ENCODE data around the gene RTRAF. TPM values are rescaled to one million over a fixed set of nuclear protein-coding genes. Genes with fewer than 3 reads are reported as not detected.

RTRAF gene
- total and polyA plus RNA-seq, 10 of the 15 experiments (the other 5 are each of a cell fraction or from before 2014, with no cell fraction given): 248 to 540 (median 368) TPM

DNA sequence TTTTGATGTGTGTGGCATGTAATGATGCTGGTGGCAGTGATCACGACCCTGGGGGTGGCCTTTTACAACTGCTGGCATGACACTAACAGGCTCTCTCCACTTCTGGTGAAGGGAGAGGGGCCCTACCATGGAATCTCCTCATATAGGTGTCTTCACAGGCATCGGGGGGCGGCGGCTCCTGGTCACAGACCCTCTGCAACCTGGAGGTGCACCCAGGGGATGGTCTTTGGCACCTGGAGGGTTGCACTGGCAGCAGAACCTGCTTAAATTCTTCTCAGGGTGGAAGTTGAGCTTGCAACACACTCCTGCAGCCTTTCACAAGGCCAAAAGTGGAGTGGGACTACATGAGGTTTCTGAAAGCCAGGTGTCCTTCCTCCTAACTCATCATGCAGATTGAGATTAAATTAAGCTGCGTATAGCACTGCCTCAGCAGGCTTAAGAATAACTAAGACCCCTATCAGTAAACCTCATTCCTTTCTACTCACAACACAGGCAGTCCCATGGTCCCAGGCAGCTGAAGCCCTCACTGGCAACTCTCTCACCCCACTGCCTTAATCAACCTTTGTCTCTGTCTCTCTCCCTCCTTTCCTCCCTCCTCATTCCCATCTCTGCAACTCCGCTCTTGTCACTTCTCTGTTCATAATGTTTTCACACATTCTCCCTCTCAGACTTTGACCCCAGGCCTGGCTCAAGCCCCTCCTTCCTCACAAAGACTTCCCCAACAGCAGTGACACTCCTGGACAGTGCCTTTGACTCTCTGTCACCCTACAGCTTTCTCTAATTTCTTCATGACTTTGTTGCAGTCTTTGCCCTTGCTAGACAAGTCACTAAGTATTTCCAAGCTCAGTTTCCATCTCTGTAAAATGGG lies 60.6 kb downstream of the RTRAF start (continued):
- TF ChIP-seq BHLHE40 (IDR thresholded peaks at IDR 0.05; ENCODE audit: borderline replicate concordance in 1 of 2, low read depth in 2 of 2, low read length in 1 of 2) (no peak), RB1 (IDR thresholded peaks at IDR 0.05; ENCODE audit: borderline replicate concordance) (no peak), PML (IDR thresholded peaks at IDR 0.05; ENCODE audit: low read length) (no peak), NR2C1 (IDR thresholded peaks at IDR 0.05) (no peak), BMI1 (IDR thresholded peaks at IDR 0.05; ENCODE audit: borderline replicate concordance) (no peak), SMAD5 (IDR thresholded peaks at IDR 0.05; ENCODE audit: low read depth) (no peak), SREBF2 (IDR thresholded peaks at IDR 0.05; ENCODE audit: low read length) (no peak), HDAC2 (IDR thresholded peaks at IDR 0.05) (no peak), SUPT20H (IDR thresholded peaks at IDR 0.05; ENCODE audit: borderline replicate concordance, control insufficient read depth, low read depth, low read length) (no peak), SIX5 (IDR thresholded peaks at IDR 0.05; ENCODE audit: low read depth, low read length, severe bottlenecking) (no peak)

DNA sequence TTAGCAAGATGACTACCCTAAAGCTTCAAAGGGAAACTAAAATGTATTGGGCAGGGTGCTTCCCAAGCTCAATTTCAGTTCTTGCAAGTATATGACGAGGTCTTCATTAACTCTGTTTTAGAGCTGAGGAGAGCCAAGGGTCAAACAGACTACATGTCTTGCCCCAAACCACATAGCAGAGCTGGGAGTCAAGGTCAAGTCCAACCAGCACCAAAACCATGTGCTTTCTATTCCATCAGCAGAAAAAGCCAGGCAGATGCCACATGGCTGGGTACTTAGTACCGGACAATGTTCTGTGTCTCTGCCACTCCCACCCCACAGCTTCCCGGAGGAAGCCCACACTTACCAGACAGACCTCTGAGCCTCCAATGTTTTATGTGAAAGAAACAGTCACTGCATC lies 61.9 kb downstream of the RTRAF start:
- ChIA-PET RAD21 (ENCODE audit: unreplicated experiment) (no interaction called here), POLR2A (no interaction called here), SMC1A (ENCODE audit: uncharacterized antibody, unreplicated experiment) (interaction anchor here (1.5 kb wide), 1 partner anchor 12 kb away, joined by 4 read pairs; no protein-coding TSS in a partner anchor), CTCF (interaction anchor here (0.8 kb wide), 1 partner anchor 80 kb away, joined by 3 read pairs; no protein-coding TSS in a partner anchor)
- no peaks in the 10 kb centered on the region for H4K20me1 ChIP-seq (ENCODE audit: control insufficient read depth, insufficient read depth)
- intact Hi-C loops (cut with micrococcal nuclease; ENCODE audit: unreplicated experiment): no loop called here
- H3K4me1 ChIP-seq (ENCODE audit: control insufficient read depth, insufficient read depth, low read length): no peaks in the 10 kb centered on the region
- no peak overlapping the region for H3K4me3 ChIP-seq
- in situ Hi-C loops (cut with MboI): no loop called here
- FAIRE-seq (no peak), ATAC-seq (peak; percentile 41), DNase-seq (ENCODE audit: low read depth, low spot score) (no peak)
- no peak overlapping the region for H3K4me2 ChIP-seq (ENCODE audit: control insufficient read depth, insufficient read depth)
- H3K36me3 ChIP-seq (ENCODE audit: control insufficient read depth in 2 of 2, insufficient read depth in 2 of 2, low read length in 1 of 2): no peaks in the 10 kb centered on the region
- H2AFZ ChIP-seq (ENCODE audit: control insufficient read depth, low read depth, low read length): no peak overlapping the region
- H3K79me2 ChIP-seq (ENCODE audit: control insufficient read depth, insufficient read depth, low read length): no peaks in the 10 kb centered on the region
- no peak overlapping the region for H3K9ac ChIP-seq (ENCODE audit: control insufficient read depth, insufficient read depth, low read length)
- TF ChIP-seq NR2F1 (conservative IDR thresholded peaks at IDR 0.05): 0 out of 2 replicates have a peak, but pooled peaks have one; percentile 35
- TF ChIP-seq, protein P1, sequence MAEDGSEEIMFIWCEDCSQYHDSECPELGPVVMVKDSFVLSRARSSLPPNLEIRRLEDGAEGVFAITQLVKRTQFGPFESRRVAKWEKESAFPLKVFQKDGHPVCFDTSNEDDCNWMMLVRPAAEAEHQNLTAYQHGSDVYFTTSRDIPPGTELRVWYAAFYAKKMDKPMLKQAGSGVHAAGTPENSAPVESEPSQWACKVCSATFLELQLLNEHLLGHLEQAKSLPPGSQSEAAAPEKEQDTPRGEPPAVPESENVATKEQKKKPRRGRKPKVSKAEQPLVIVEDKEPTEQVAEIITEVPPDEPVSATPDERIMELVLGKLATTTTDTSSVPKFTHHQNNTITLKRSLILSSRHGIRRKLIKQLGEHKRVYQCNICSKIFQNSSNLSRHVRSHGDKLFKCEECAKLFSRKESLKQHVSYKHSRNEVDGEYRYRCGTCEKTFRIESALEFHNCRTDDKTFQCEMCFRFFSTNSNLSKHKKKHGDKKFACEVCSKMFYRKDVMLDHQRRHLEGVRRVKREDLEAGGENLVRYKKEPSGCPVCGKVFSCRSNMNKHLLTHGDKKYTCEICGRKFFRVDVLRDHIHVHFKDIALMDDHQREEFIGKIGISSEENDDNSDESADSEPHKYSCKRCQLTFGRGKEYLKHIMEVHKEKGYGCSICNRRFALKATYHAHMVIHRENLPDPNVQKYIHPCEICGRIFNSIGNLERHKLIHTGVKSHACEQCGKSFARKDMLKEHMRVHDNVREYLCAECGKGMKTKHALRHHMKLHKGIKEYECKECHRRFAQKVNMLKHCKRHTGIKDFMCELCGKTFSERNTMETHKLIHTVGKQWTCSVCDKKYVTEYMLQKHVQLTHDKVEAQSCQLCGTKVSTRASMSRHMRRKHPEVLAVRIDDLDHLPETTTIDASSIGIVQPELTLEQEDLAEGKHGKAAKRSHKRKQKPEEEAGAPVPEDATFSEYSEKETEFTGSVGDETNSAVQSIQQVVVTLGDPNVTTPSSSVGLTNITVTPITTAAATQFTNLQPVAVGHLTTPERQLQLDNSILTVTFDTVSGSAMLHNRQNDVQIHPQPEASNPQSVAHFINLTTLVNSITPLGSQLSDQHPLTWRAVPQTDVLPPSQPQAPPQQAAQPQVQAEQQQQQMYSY (CRISPR knock-in tag; IDR thresholded peaks at IDR 0.05): no peak
- no TSS peak for BruUV-seq (replicated peaks)
- no peak overlapping the region for H3K27ac ChIP-seq (ENCODE audit: control insufficient read depth, insufficient read depth)
- 63% methylated on average over 3 of the region's 3 CpGs for WGBS (ENCODE audit: insufficient coverage, insufficient replicate concordance, low lambda C conversion rate, missing lambda C conversion rate)
- no peaks in the 10 kb centered on the region for H3K9me3 ChIP-seq (replicated peaks; ENCODE audit: control insufficient read depth, insufficient read depth, low read length)
- H3K27me3 ChIP-seq (replicated peaks in 1 of 2; ENCODE audit: control insufficient read depth in 2 of 2, insufficient read depth in 2 of 2, low read length in 1 of 2): peaks cover 0 to 1% of the 10 kb centered on the region in 2 experiments; a peak in 1 of 4 replicates
